ENCODE data around the gene KLHL15. TPM values are rescaled to one million over a fixed set of nuclear protein-coding genes. Genes with fewer than 3 reads are reported as not detected.

The KLHL15 gene
- total RNA-seq, 1 donor from 2014 or later: 7.1 TPM

GRCh38 chrX:24019448-24019847 is 7.5 kb downstream of the KLHL15 start:
- TF ChIP-seq, protein P1, sequence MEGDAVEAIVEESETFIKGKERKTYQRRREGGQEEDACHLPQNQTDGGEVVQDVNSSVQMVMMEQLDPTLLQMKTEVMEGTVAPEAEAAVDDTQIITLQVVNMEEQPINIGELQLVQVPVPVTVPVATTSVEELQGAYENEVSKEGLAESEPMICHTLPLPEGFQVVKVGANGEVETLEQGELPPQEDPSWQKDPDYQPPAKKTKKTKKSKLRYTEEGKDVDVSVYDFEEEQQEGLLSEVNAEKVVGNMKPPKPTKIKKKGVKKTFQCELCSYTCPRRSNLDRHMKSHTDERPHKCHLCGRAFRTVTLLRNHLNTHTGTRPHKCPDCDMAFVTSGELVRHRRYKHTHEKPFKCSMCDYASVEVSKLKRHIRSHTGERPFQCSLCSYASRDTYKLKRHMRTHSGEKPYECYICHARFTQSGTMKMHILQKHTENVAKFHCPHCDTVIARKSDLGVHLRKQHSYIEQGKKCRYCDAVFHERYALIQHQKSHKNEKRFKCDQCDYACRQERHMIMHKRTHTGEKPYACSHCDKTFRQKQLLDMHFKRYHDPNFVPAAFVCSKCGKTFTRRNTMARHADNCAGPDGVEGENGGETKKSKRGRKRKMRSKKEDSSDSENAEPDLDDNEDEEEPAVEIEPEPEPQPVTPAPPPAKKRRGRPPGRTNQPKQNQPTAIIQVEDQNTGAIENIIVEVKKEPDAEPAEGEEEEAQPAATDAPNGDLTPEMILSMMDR (IDR thresholded peaks at IDR 0.05): no peak
- DNase-seq (no peak), ATAC-seq (no peak)
- Histone ChIP-seq H3K9me3 (no peaks in the 10 kb centered on the region), H3K27me3 (no peaks in the 10 kb centered on the region), H3K27ac (no peak overlapping the region), H3K36me3 (no peaks in the 10 kb centered on the region), H3K4me1 (no peaks in the 10 kb centered on the region), H3K4me3 (no peak overlapping the region)
- intact Hi-C loops (cut with DNase I): no loop called here

DNA sequence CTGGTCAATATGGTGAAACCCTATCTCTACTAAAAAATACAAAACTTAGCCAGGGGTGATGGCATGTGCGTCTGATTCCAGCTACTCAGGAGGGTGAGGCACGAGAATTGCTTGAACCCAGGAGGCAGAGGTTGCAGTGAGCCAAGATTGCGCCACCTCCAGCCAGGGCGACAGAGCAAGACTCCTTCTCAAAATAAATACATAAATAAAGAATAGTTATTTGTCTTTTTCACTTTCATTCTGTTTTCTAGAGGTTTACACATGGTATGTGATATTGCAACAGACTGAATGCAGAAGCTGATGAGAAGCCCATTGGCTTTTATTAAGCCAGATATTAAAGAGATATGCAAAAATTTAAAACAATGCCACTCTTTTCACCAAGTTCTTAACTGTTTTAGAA is 8.2 kb downstream of the KLHL15 start:
- H3K36me3 ChIP-seq: no peaks in the 10 kb centered on the region
- DNase-seq (no peak), ATAC-seq (no peak)
- no peak overlapping the region for H3K4me3 ChIP-seq
- intact Hi-C loops (cut with DNase I): no loop called here
- TF ChIP-seq, protein P1 (IDR thresholded peaks at IDR 0.05): no peak
- H3K4me1 ChIP-seq: no peaks in the 10 kb centered on the region
- H3K9me3 ChIP-seq: no peaks in the 10 kb centered on the region
- H3K27ac ChIP-seq: no peak overlapping the region
- H3K27me3 ChIP-seq: no peaks in the 10 kb centered on the region

- Histone ChIP-seq H3K27ac (no peak overlapping the region), H3K36me3 (no peaks in the 10 kb centered on the region), H3K27me3 (no peaks in the 10 kb centered on the region), H3K4me1 (no peaks in the 10 kb centered on the region), H3K4me3 (no peak overlapping the region), H3K9me3 (no peaks in the 10 kb centered on the region)
- ATAC-seq: no peak
- intact Hi-C loops (cut with DNase I): no loop called here
- DNase-seq: no peak
- TF ChIP-seq, protein P1 (IDR thresholded peaks at IDR 0.05): no peak
Observed at GRCh38 chrX:24017674-24018073, 9.3 kb downstream of the KLHL15 start.

GRCh38 chrX:24014388-24015018 is 12.5 kb downstream of the KLHL15 start:
- TF ChIP-seq, protein P1 (IDR thresholded peaks at IDR 0.05): no peak
- no peaks in the 10 kb centered on the region for H3K36me3 ChIP-seq
- H3K27ac ChIP-seq: no peak overlapping the region
- no peak overlapping the region for H3K4me3 ChIP-seq
- DNase-seq (no peak), ATAC-seq (no peak)
- H3K4me1 ChIP-seq: no peaks in the 10 kb centered on the region
- intact Hi-C loops (cut with DNase I): no loop called here
- H3K27me3 ChIP-seq: no peaks in the 10 kb centered on the region
- H3K9me3 ChIP-seq: no peaks in the 10 kb centered on the region

- H3K4me3 ChIP-seq: no peak overlapping the region
- H3K27ac ChIP-seq: no peak overlapping the region
- H3K27me3 ChIP-seq: no peaks in the 10 kb centered on the region
- H3K4me1 ChIP-seq: no peaks in the 10 kb centered on the region
- intact Hi-C loops (cut with DNase I): no loop called here
- H3K36me3 ChIP-seq: no peaks in the 10 kb centered on the region
- no peaks in the 10 kb centered on the region for H3K9me3 ChIP-seq
- DNase-seq (no peak), ATAC-seq (no peak)
- TF ChIP-seq, protein P1 (IDR thresholded peaks at IDR 0.05): no peak
Observed at GRCh38 chrX:24012266-24012665, 14.7 kb downstream of the KLHL15 start.

- ATAC-seq: no peak
- Histone ChIP-seq H3K27ac (no peak overlapping the region), H3K27me3 (no peaks in the 10 kb centered on the region), H3K4me1 (no peaks in the 10 kb centered on the region), H3K4me3 (no peak overlapping the region), H3K9me3 (no peaks in the 10 kb centered on the region), H3K36me3 (no peaks in the 10 kb centered on the region)
- intact Hi-C loops (cut with DNase I): no loop called here
- DNase-seq: no peak
- TF ChIP-seq, protein P1 (IDR thresholded peaks at IDR 0.05): no peak
Observed at GRCh38 chrX:24005867-24006266, 21.1 kb downstream of the KLHL15 start.

All from upper lobe of right lung (tissue), 1 donor.